Pancreas (tissue), 10 donors: ENCODE data around the gene TARBP1. TPM values are rescaled to one million over a fixed set of nuclear protein-coding genes. Genes with fewer than 3 reads are reported as not detected.

Experiments
- ATAC-seq, 4 donors: fragments of 200-7000 bp; cut with Tn5 transposase; one replicate each; pipeline versions ENCODE4 v1.8.0 to v1.9.1; 2020; ENCODE audit warnings: mild to moderate bottlenecking in 4 of 4, moderate library complexity in 4 of 4
- DNase-seq, 6 donors: peaks; one replicate each; pipeline ENCODE4 v3.0.0-alpha.2; 2020
- FAIRE-seq: peaks from 2 replicates; lab custom pipeline; 2012; peaks lifted over from hg19 to GRCh38; lab: Jason Lieb, UNC
- H3K27ac ChIP-seq, 4 donors: fragments of 200-600 bp; sonication (generic); 1 replicate in 3 of 4; 2 replicates in 1 of 4; pipeline versions ENCODE4 v1.5.0 to v1.8.0; 2020
- H3K27me3 ChIP-seq, 4 donors: fragments of 200-600 bp; one replicate each; pipeline ENCODE4 v1.8.0; 2021
- H3K36me3 ChIP-seq, 3 donors: fragments of 200-600 bp; sonication (generic) in 1 of 3; one replicate each; pipeline versions ENCODE4 v1.5.0 to v1.8.0; 2020 to 2021
- H3K4me1 ChIP-seq, 3 donors: fragments of 200-600 bp; one replicate each; pipeline ENCODE4 v1.8.0; 2021
- H3K4me3 ChIP-seq, 4 donors: fragments of 200-600 bp; sonication (generic) in 2 of 4; one replicate each; pipeline versions ENCODE4 v1.5.0 to v1.8.0; 2020 to 2021
- H3K9me3 ChIP-seq, 4 donors: fragments of 200-600 bp; one replicate each; pipeline ENCODE4 v1.8.0; 2021
- CTCF ChIP-seq, 4 donors: fragments of 200-600 bp; sonication (generic) in 3 of 4; IDR thresholded peaks; one replicate each; pipeline versions ENCODE4 v1.5.0 to v1.8.0; 2021; ENCODE audit warnings: antibody characterized with exemption in 4 of 4
- WGBS, 2 donors: extraction: QIAGEN DNeasy Blood & Tissue Kit; methylation state at CpG; one replicate each; pipeline ENCODE4 v1.1.7; 2013; 5-methylcytosine and 5-hydroxymethylcytosine counted together
- intact Hi-C, 3 donors: fragments of 100-400 bp; cut with DNase I; formaldehyde crosslinking; loops; one replicate each; pipeline versions ENCODE4 v1.11.1 to v1.14.2; 2022
- polyA plus RNA-seq, 2 donors: library from polyadenylated mRNA; stranded (reverse); fragments of 200-250 nt; gene quantifications; one replicate each; pipeline ENCODE4 v1.2.3, GENCODE V29; 2013
- total RNA-seq, 6 donors: library from RNA; stranded (reverse); fragmentation: NEBNext Ultra II Directional in 4 of 6; extraction: Animal tissue kit (Norgen Biotek cat#: 25700) in 4 of 6; gene quantifications; one replicate each; pipeline versions ENCODE4 v1.2.1 to v1.2.4, GENCODE V29; 2021 to 2023
- donor health status: healthy with polysubstance abuse.
- donor health status: DM: no; HTN: no; CAD: no; lungs with moderate emphysema.
- donor health status: DM: no; HTN: no; CAD: no.
- donor health status: control.
- donor health status: control.
- donor health status: Bipolar disorder and iron deficiency.
- donor health status: DM: yes; HTN: yes; CAD: no.
- donor health status: DM: no; HTN: no; CAD: no.
- donor health status: DM: no; HTN: no; CAD: no.
- donor health status: DM: yes; HTN: yes; CAD: no.

The TARBP1 gene
- total and polyA plus RNA-seq, 8 donors = 11.0 to 52.2 (median 14.4) TPM

DNA sequence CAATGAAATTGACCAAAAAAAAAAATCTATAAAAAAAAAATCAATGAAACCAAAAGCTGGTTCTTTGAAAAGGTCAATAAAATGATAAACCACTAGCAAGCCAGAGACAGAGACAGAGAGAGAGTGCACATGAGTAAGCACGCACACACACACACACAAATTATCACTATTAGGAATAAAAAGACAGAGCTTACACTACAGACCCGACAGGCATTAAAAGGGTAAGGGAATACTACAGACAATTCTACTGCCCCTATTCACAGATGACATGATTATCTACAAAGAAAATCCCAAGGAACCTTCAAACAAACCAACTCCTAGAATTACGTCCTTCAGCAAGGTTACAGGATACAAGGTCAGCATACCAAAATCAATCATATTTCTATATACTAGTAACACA is 38.6 kb downstream of the TARBP1 start:
- FAIRE-seq = no peak
- no peaks in the 10 kb centered on the region for H3K27me3 ChIP-seq
- WGBS, 2 donors = 89 to 94% methylated on average over 3 of the region's 3 CpGs

GRCh38 chr1:234438579-234438978 is 40.4 kb downstream of the TARBP1 start:
- peaks cover 0 to 6% (median 0%) of the 10 kb centered on the region in 3 donors for H3K4me1 ChIP-seq
- TF ChIP-seq CTCF (IDR thresholded peaks at IDR 0.05) = no peak
- H3K36me3 ChIP-seq = peaks cover 0 to 4% (median 0%) of the 10 kb centered on the region in 3 donors
- FAIRE-seq (no peak), ATAC-seq (no peak), DNase-seq (no peak)
- no peak overlapping the region for H3K27ac ChIP-seq
- 87 to 92% methylated on average over 4 of the region's 4 CpGs for WGBS, 2 donors
- intact Hi-C loops = no loop called here
- H3K27me3 ChIP-seq = no peaks in the 10 kb centered on the region
- no peaks in the 10 kb centered on the region for H3K9me3 ChIP-seq
- H3K4me3 ChIP-seq = no peak overlapping the region

More for the DNA sequence above, 38.6 kb downstream of the TARBP1 start:
- intact Hi-C loops = no loop called here
- Histone ChIP-seq H3K36me3 (peaks cover 0 to 4% (median 0%) of the 10 kb centered on the region in 3 donors), H3K27ac (no peak overlapping the region), H3K4me1 (peaks cover 0 to 6% (median 0%) of the 10 kb centered on the region in 3 donors), H3K9me3 (no peaks in the 10 kb centered on the region), H3K4me3 (no peak overlapping the region)
- TF ChIP-seq CTCF (IDR thresholded peaks at IDR 0.05) = no peak
- DNase-seq (no peak), ATAC-seq (no peak)

- H3K27me3 ChIP-seq = no peaks in the 10 kb centered on the region
- DNase-seq = peak in 2 of 6 donors; percentile 29 to 30
- H3K4me1 ChIP-seq = peaks cover 0 to 6% (median 0%) of the 10 kb centered on the region in 3 donors
- H3K36me3 ChIP-seq = no peaks in the 10 kb centered on the region
- no peak for TF ChIP-seq CTCF (IDR thresholded peaks at IDR 0.05)
- peak; percentile 43 to 66 (median 50) for ATAC-seq
- WGBS, 2 donors = 43 to 48% methylated on average over 6 of the region's 6 CpGs
- H3K9me3 ChIP-seq = no peaks in the 10 kb centered on the region
- intact Hi-C loops = no loop called here
- no peak overlapping the region for H3K27ac ChIP-seq
- H3K4me3 ChIP-seq = no peak overlapping the region
- no peak for FAIRE-seq
These were observed 41.4 kb downstream of the TARBP1 start for GRCh38 chr1:234437423-234438171.

DNA sequence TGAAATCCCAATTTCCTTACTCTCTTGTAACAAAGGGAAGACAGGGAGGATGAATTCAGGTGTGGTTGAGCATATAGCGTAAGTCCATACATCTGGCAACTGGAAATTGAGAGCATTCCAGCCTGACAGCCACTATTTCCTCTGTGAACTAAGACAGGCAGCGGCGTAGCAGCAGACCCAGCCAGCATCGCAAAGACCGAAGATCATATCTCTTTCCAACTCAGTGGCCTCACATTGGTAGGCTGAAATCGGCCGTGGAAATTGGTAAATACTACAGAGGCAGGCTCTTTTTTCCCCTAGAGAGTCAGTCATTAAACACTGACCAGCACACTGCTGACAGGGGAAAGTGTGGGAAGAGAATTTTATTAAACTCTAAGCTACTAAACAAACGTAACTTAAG is 43.4 kb downstream of the TARBP1 start:
- no peaks in the 10 kb centered on the region for H3K27me3 ChIP-seq
- H3K4me1 ChIP-seq = peaks cover 0 to 6% (median 0%) of the 10 kb centered on the region in 3 donors
- no peak overlapping the region for H3K27ac ChIP-seq
- intact Hi-C loops = no loop called here
- no peak for DNase-seq
- peak in 2 of 4 donors; percentile 56 to 69 for ATAC-seq
- no peaks in the 10 kb centered on the region for H3K9me3 ChIP-seq
- no peak for FAIRE-seq
- 84 to 85% methylated on average over 8 of the region's 8 CpGs for WGBS, 2 donors
- TF ChIP-seq CTCF (IDR thresholded peaks at IDR 0.05) = no peak
- H3K4me3 ChIP-seq = no peak overlapping the region
- H3K36me3 ChIP-seq = no peaks in the 10 kb centered on the region

- no peaks in the 10 kb centered on the region for H3K9me3 ChIP-seq
- 60 to 84% methylated on average over 2 of the region's 2 CpGs for WGBS, 2 donors
- no peaks in the 10 kb centered on the region for H3K27me3 ChIP-seq
- intact Hi-C loops = no loop called here
- no peaks in the 10 kb centered on the region for H3K36me3 ChIP-seq
- ATAC-seq (no peak), FAIRE-seq (no peak), DNase-seq (no peak)
- H3K4me3 ChIP-seq = no peak overlapping the region
- peaks cover 0 to 6% (median 6%) of the 10 kb centered on the region in 3 donors for H3K4me1 ChIP-seq
- TF ChIP-seq CTCF (IDR thresholded peaks at IDR 0.05) = no peak
- no peak overlapping the region for H3K27ac ChIP-seq
These were observed 44.3 kb downstream of the TARBP1 start for GRCh38 chr1:234434706-234435105.
